HCT116 (cell line): ENCODE data around the gene NBAS.

Source experiments
- CTCF ChIP-seq, 3 experiments: fragments of 200-600 bp in 1 of 3; sonication (generic) in 1 of 3; IDR thresholded peaks in 2 of 3; conservative IDR thresholded peaks in 1 of 3; 2 replicates each; pipeline ENCODE4 v1.5.1; 2012 to 2017; ENCODE audit warnings: low read depth in 2 of 3, low read length in 2 of 3, antibody characterized with exemption in 1 of 3, borderline replicate concordance in 1 of 3, control low read depth in 1 of 3, mild to moderate bottlenecking in 1 of 3, mixed read lengths in 1 of 3, mixed run types in 1 of 3, moderate library complexity in 1 of 3; ENCODE audit not compliant: insufficient read depth in 1 of 3
- EZH2phosphoT487 ChIP-seq: fragments of 200-600 bp; IDR thresholded peaks from 2 replicates; pipeline ENCODE4 v1.6.1; 2018; ENCODE audit warnings: antibody characterized with exemption, borderline replicate concordance
- JUND ChIP-seq: IDR thresholded peaks from 2 replicates; pipeline ENCODE4 v1.6.1; 2012
- RAD21 ChIP-seq: IDR thresholded peaks from 2 replicates; pipeline ENCODE4 v1.6.1; 2012; ENCODE audit warnings: low read depth, mild to moderate bottlenecking

DNA sequence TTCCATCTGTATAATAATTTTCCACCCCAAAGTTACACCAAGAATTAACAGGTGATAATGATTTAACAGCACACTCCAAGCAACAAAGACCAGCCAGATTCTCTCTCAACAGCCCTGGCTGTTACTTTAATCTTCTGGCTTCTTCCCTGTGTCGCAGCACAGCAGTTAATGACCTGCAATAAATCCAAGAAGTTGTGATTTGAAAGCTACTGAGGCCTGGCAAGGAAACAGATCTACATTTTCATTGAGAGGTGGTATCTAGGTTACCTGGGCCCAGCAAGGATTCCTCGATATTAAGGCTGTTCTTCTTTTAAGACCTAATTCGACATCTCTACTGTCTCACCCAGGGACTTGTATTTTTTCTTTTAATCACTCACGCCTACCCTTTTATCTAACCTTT lies 433.8 kb downstream of the NBAS start:
- TF ChIP-seq JUND (no peak), CTCF (IDR thresholded peaks at IDR 0.05 in 2 of 3, conservative IDR thresholded peaks at IDR 0.05 in 1 of 3; ENCODE audit: borderline replicate concordance in 1 of 3, insufficient read depth in 1 of 3, low read depth in 2 of 3, low read length in 2 of 3) (no peak), EZH2phosphoT487 (no peak), RAD21 (no peak)
